T47D (cell line): ENCODE measurements around the gene ASGR1.
"Not testable (repeated sequence)": the region's sequence is repeated elsewhere in the genome, so short reads cannot be mapped to it uniquely, and the experiment has no call there.

ENCODE experiments used
- DNase-seq, 2 experiments: peaks; one replicate each; pipeline versions ENCODE4 v3.0.0 to v3.0.0-alpha.2; 2011 to 2012; ENCODE audit warnings: low read depth in 1 of 2, low spot score in 1 of 2
- JUND ChIP-seq: IDR thresholded peaks from 2 replicates; pipeline ENCODE4 v1.6.1; 2012; ENCODE audit warnings: low read depth
- in situ Hi-C: cut with HindIII; loops from 2 replicates; pipeline ENCODE4 v1.10.0; 2016; ENCODE audit warnings: low sequenced_read_pairs, low pct_unique_long_range_greater_than_20kb

ASGR1 gene

GRCh38 chr17:7130621-7131422, 48.3 kb downstream of the ASGR1 start:
- TF ChIP-seq JUND: no peak
- no peak for DNase-seq
- in situ Hi-C loops: no loop called here

DNA sequence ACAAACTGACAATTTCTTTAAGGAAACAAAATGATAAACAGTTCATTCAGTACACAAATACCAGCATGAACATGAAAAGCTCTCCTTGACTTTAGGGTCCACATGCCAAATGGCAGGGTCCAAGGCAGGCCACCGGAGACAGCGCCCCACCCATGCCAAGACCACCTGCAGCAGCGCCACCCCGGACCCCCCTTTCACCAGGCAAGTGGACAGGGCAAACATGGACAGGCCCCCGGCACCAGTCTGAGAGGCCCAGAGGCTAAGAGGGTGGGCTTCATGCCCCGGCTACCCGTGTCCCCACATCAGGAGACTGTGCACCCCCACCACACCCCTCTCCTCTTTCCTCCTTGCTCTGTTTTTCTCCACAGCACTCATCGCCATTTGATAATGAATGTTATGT, 49.9 kb downstream of the ASGR1 start:
- TF ChIP-seq JUND: no peak
- in situ Hi-C loops: no loop called here
- no peak for DNase-seq

- DNase-seq: no peak
- no peak for TF ChIP-seq JUND
- in situ Hi-C loops: no loop called here
These were observed 51.0 kb downstream of the ASGR1 start for GRCh38 chr17:7128160-7128559.

DNA sequence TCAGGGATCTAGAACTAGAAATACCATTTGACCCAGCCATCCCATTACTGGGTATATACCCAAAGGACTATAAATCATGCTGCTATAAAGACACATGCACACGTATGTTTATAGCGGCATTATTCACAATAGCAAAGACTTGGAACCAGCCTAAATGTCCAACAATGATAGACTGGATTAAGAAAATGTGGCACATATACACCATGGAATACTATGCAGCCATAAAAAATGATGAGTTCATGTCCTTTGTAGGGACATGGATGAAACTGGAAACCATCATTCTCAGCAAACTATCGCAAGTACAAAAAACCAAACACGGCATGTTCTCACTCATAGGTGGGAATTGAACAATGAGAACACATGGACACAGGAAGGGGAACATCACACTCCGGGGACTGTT, 51.7 kb downstream of the ASGR1 start:
- in situ Hi-C loops, DNase-seq: not testable (repeated sequence)

DNA sequence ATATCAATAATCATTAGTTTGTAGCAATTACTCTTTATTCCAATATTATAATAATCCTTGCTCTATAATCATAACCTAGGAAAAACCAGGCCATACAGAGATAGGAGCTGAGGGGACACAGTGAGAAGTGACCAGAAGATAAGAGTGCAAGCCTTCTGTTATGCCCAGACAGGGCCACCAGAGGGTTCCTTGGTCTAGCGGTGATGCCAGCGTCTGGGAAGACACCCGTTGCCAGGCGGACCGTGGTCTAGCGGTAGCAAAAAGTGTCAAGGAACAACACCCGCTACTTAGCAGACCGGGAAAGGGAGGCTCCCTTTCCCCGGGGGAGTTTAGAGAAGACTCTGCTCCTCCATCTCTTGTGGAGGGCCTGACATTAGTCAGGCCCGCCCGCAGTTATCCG, 52.8 kb downstream of the ASGR1 start:
- in situ Hi-C loops: not testable (repeated sequence)
- DNase-seq: peak in 1 of 2 experiments; percentile 22

DNA sequence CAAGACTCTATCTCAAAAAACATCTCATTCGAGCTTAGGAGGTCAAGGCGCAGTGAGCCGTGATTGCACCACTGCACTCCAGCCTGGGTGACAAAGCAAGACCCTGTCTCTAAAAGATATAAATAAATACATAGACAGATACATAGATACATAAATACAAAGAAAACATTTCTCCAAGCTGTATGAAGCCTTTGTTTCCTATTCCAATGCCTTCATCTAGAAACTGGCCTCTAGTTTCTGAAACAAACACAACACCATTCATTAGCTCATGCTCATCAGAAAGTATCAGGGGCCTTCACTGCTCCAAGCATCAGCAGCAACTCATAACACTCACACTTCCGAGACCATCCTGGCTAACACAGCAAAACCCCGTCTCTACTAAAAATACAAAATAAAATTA, 54.2 kb downstream of the ASGR1 start:
- no peak for TF ChIP-seq JUND
- in situ Hi-C loops: no loop called here
- no peak for DNase-seq

- TF ChIP-seq JUND: no peak
- in situ Hi-C loops: no loop called here
- no peak for DNase-seq
These were observed 55.3 kb downstream of the ASGR1 start for GRCh38 chr17:7123844-7124243.
